GM23338 (cell line): Measurements from ENCODE around the gene CD8A. TPM values are rescaled to one million over a fixed set of nuclear protein-coding genes. Genes with fewer than 3 reads are reported as not detected.

ENCODE experiments used
- ATAC-seq: fragments of 200-7000 bp; cut with Tn5 transposase; 3 replicates; pipeline ENCODE4 v1.9.1; 2020
- DNase-seq: peaks from one replicate; pipeline ENCODE4 v3.0.0-alpha.2; 2015; ENCODE audit warnings: low spot score
- H2AFZ ChIP-seq: fragments of 200-600 bp; sonication (generic); 2 replicates; pipeline ENCODE4 v1.8.0; 2016; ENCODE audit warnings: antibody characterized with exemption, mild to moderate bottlenecking, moderate library complexity
- H3F3A ChIP-seq: fragments of 200-600 bp; sonication (generic); replicated peaks from 2 replicates; pipeline ENCODE4 v1.8.0; 2017; ENCODE audit warnings: antibody characterized with exemption, mixed run types, low read depth
- H3K27ac ChIP-seq: fragments of 200-600 bp; sonication (generic); 2 replicates; pipeline ENCODE4 v1.6.1; 2016; ENCODE audit warnings: low read depth
- H3K27me3 ChIP-seq: fragments of 200-600 bp; sonication (generic); 2 replicates; pipeline ENCODE4 v1.8.0; 2016; ENCODE audit warnings: mild to moderate bottlenecking, mixed run types, moderate library complexity; ENCODE audit not compliant: insufficient read depth
- H3K36me3 ChIP-seq: fragments of 200-600 bp; sonication (generic); 2 replicates; pipeline ENCODE4 v1.8.0; 2016; ENCODE audit warnings: mild to moderate bottlenecking; ENCODE audit not compliant: insufficient read depth
- H3K4me1 ChIP-seq: fragments of 200-600 bp; sonication (generic); 2 replicates; pipeline ENCODE4 v1.8.0; 2016; ENCODE audit warnings: mild to moderate bottlenecking, moderate library complexity; ENCODE audit not compliant: insufficient read depth
- H3K4me2 ChIP-seq: fragments of 200-600 bp; sonication (generic); 2 replicates; pipeline ENCODE4 v1.7.1; 2017; ENCODE audit warnings: mixed run types
- H3K4me3 ChIP-seq: fragments of 200-600 bp; sonication (generic); 2 replicates; pipeline ENCODE4 v1.6.1; 2016; ENCODE audit warnings: mixed run types
- H3K79me2 ChIP-seq: fragments of 200-600 bp; sonication (generic); replicated peaks from 2 replicates; pipeline ENCODE4 v1.8.0; 2017; ENCODE audit warnings: mild to moderate bottlenecking; ENCODE audit not compliant: insufficient read depth
- H3K9me2 ChIP-seq: fragments of 200-600 bp; sonication (generic); 2 replicates; pipeline ENCODE4 v1.8.0; 2017; ENCODE audit not compliant: insufficient read depth
- H4K20me1 ChIP-seq: fragments of 200-600 bp; sonication (generic); replicated peaks from 2 replicates; pipeline ENCODE4 v1.8.0; 2017; ENCODE audit warnings: mild to moderate bottlenecking; ENCODE audit not compliant: insufficient read depth
- H3K27ac Mint-ChIP-seq: 2 replicates; pipeline ENCODE4 v1.8.0; 2020; ENCODE audit warnings: inconsistent platforms, mild to moderate bottlenecking, moderate library complexity, mixed read lengths
- H3K27me3 Mint-ChIP-seq: 3 replicates; pipeline ENCODE4 v1.8.0; 2022; ENCODE audit warnings: low read depth, mild to moderate bottlenecking, moderate library complexity, mixed read lengths, inconsistent platforms; ENCODE audit not compliant: insufficient read depth, poor library complexity
- H3K36me3 Mint-ChIP-seq: 3 replicates; pipeline ENCODE4 v1.8.0; 2021; ENCODE audit warnings: low read depth, mild to moderate bottlenecking, inconsistent platforms, moderate library complexity, mixed read lengths
- H3K4me1 Mint-ChIP-seq: 3 replicates; pipeline ENCODE4 v1.8.0; 2020; ENCODE audit warnings: mild to moderate bottlenecking, inconsistent platforms, mixed read lengths
- H3K4me3 Mint-ChIP-seq: 3 replicates; pipeline ENCODE4 v1.8.0; 2021; ENCODE audit warnings: moderate library complexity, mild to moderate bottlenecking, inconsistent platforms, mixed read lengths
- H3K9me3 Mint-ChIP-seq: 3 replicates; pipeline ENCODE4 v1.8.0; 2020; ENCODE audit warnings: moderate library complexity, mild to moderate bottlenecking, inconsistent platforms, mixed read lengths
- CREB1 ChIP-seq: fragments of 250-450 bp; sonication (Bioruptor Pico); IDR thresholded peaks from 2 replicates; pipeline ENCODE4 v1.5.0; 2020; ENCODE audit warnings: low read depth, mild to moderate bottlenecking, moderate library complexity
- EZH2 ChIP-seq: fragments of 200-600 bp; sonication (generic); IDR thresholded peaks from one replicate; pipeline ENCODE4 v1.8.0; 2017; ENCODE audit warnings: antibody characterized with exemption, mild to moderate bottlenecking, low read depth; ENCODE audit not compliant: unreplicated experiment
- EZH2phosphoT487 ChIP-seq: fragments of 200-600 bp; sonication (generic); IDR thresholded peaks from one replicate; pipeline ENCODE4 v1.8.1; 2018; ENCODE audit warnings: antibody characterized with exemption; ENCODE audit not compliant: unreplicated experiment
- JUNB ChIP-seq: IDR thresholded peaks from one replicate; pipeline ENCODE4 v1.6.1; 2016; ENCODE audit warnings: antibody characterized with exemption; ENCODE audit not compliant: unreplicated experiment
- NANOG ChIP-seq: IDR thresholded peaks from 2 replicates; pipeline ENCODE4 v1.6.1; 2016; ENCODE audit warnings: antibody characterized with exemption, borderline replicate concordance
- POLR2AphosphoS5 ChIP-seq: IDR thresholded peaks from 2 replicates; pipeline ENCODE4 v1.6.1; 2016; ENCODE audit warnings: antibody characterized with exemption, low read depth
- REST ChIP-seq: IDR thresholded peaks from one replicate; pipeline ENCODE4 v1.6.1; 2018; ENCODE audit warnings: antibody characterized with exemption; ENCODE audit not compliant: unreplicated experiment
- STAT1 ChIP-seq: IDR thresholded peaks from one replicate; pipeline ENCODE4 v1.6.1; 2016; ENCODE audit warnings: antibody characterized with exemption; ENCODE audit not compliant: unreplicated experiment
- ZNF114 ChIP-seq: fragments of 250-450 bp; sonication (Bioruptor Pico); IDR thresholded peaks from 2 replicates; pipeline ENCODE4 v1.5.0; 2020; ENCODE audit warnings: mild to moderate bottlenecking, moderate library complexity
- ZNF331 ChIP-seq: fragments of 250-450 bp; sonication (Bioruptor Pico); IDR thresholded peaks from 2 replicates; pipeline ENCODE4 v1.5.0; 2020; ENCODE audit warnings: low read depth, mild to moderate bottlenecking, moderate library complexity
- ZNF462 ChIP-seq: fragments of 250-450 bp; sonication (Bioruptor Pico); IDR thresholded peaks from 2 replicates; pipeline ENCODE4 v1.5.0; 2020; ENCODE audit warnings: mild to moderate bottlenecking, moderate library complexity
- polyA plus RNA-seq: library from polyadenylated mRNA; unstranded; fragments of >200 nt; fragmentation: Nextera tagmentation; extraction: Ambion mirVana; gene quantifications from 2 replicates; pipeline ENCODE4 v1.2.1, GENCODE V29; 2016
- total RNA-seq: library from RNA; depleted of rRNA; stranded (reverse); fragments of >200 nt; shearing (Covaris generic); gene quantifications from 2 replicates; pipeline ENCODE4 v1.2.3, GENCODE V29; 2014
- TF ChIP-seq, protein P1 (sequence below), 2 experiments: fragments of 200-600 bp in 1 of 2; sonication (generic) in 1 of 2; conservative IDR thresholded peaks; 2 replicates each; pipeline versions ENCODE4 v1.5.1 to v1.6.1; 2016 to 2017; ENCODE audit warnings: antibody characterized with exemption in 2 of 2, low read depth in 2 of 2, mild to moderate bottlenecking in 2 of 2, moderate library complexity in 1 of 2
- TF ChIP-seq, protein P2 (sequence below): IDR thresholded peaks from 2 replicates; pipeline ENCODE4 v1.6.1; 2016; ENCODE audit warnings: antibody characterized with exemption

CD8A gene
- total and polyA plus RNA-seq, 2 experiments from 2014 or later: 0.19 to 0.24 TPM

DNA sequence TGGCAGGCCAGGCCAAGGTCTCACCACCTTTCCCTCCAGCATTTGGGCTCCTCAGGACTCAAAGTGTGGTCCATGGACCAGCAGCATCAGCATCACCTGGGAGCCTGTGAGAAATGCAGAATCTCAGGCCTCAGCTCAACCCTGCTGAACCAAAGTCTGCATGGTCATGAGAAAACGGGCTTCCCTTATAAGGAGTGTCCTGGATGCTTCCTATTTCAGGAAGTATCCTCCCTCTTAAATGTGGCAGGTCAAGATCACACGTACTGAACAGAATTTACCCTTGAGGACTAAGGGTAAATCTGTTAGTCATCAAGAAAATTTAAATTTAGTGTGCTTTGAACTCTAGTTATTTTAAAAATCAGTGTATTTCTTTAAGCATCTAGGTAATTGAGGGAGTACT lies 11.8 kb downstream of the CD8A start:
- H3K27me3 ChIP-seq: no peaks in the 10 kb centered on the region
- DNase-seq (no peak), ATAC-seq (peak; percentile 23; the same call in 2 of the 3 replicates)
- H3K4me2 ChIP-seq: no peak overlapping the region
- Mint-ChIP-seq H3K27ac (no peak overlapping the region), H3K36me3 (peaks cover 4% of the 10 kb centered on the region; the same call in 2 of the 3 replicates), H3K4me3 (no peak overlapping the region), H3K4me1 (peaks cover 8% of the 10 kb centered on the region; the same call in 2 of the 3 replicates), H3K27me3 (no peaks in the 10 kb centered on the region), H3K9me3 (no peaks in the 10 kb centered on the region)
- H3F3A ChIP-seq: no peaks in the 10 kb centered on the region
- H3K36me3 ChIP-seq: 0 out of 2 replicates have a peak, but pooled peaks cover 7% of the 10 kb centered on the region
- no peaks in the 10 kb centered on the region for H4K20me1 ChIP-seq
- no peaks in the 10 kb centered on the region for H3K4me1 ChIP-seq
- no peak overlapping the region for H2AFZ ChIP-seq
- H3K27ac ChIP-seq: no peak overlapping the region
- H3K9me2 ChIP-seq: no peaks in the 10 kb centered on the region
- H3K79me2 ChIP-seq: no peaks in the 10 kb centered on the region
- no peak for TF ChIP-seq POLR2AphosphoS5
- TF ChIP-seq, protein P1, sequence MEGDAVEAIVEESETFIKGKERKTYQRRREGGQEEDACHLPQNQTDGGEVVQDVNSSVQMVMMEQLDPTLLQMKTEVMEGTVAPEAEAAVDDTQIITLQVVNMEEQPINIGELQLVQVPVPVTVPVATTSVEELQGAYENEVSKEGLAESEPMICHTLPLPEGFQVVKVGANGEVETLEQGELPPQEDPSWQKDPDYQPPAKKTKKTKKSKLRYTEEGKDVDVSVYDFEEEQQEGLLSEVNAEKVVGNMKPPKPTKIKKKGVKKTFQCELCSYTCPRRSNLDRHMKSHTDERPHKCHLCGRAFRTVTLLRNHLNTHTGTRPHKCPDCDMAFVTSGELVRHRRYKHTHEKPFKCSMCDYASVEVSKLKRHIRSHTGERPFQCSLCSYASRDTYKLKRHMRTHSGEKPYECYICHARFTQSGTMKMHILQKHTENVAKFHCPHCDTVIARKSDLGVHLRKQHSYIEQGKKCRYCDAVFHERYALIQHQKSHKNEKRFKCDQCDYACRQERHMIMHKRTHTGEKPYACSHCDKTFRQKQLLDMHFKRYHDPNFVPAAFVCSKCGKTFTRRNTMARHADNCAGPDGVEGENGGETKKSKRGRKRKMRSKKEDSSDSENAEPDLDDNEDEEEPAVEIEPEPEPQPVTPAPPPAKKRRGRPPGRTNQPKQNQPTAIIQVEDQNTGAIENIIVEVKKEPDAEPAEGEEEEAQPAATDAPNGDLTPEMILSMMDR (conservative IDR thresholded peaks at IDR 0.05; ENCODE audit: low read depth in 2 of 2): no peak
- TF ChIP-seq ZNF114 (CRISPR knock-in tag): no peak
- TF ChIP-seq ZNF331 (CRISPR knock-in tag): no peak
- TF ChIP-seq STAT1: no peak
- TF ChIP-seq EZH2phosphoT487: no peak
- TF ChIP-seq EZH2: no peak
- TF ChIP-seq ZNF462 (CRISPR knock-in tag): no peak
- no peak for TF ChIP-seq JUNB
- TF ChIP-seq, protein P2, sequence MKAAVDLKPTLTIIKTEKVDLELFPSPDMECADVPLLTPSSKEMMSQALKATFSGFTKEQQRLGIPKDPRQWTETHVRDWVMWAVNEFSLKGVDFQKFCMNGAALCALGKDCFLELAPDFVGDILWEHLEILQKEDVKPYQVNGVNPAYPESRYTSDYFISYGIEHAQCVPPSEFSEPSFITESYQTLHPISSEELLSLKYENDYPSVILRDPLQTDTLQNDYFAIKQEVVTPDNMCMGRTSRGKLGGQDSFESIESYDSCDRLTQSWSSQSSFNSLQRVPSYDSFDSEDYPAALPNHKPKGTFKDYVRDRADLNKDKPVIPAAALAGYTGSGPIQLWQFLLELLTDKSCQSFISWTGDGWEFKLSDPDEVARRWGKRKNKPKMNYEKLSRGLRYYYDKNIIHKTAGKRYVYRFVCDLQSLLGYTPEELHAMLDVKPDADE: no peak
- no peak for TF ChIP-seq NANOG
- no peak for TF ChIP-seq CREB1 (CRISPR knock-in tag)
- no peak for TF ChIP-seq REST
- no peak overlapping the region for H3K4me3 ChIP-seq
